HG03095 (cell line): Measurements from ENCODE around the gene RAB1B.
"Not testable (repeated sequence)": the region's sequence is repeated elsewhere in the genome, so short reads cannot be mapped to it uniquely, and the experiment has no call there.

ENCODE experiments used
- ATAC-seq: cut with Tn5 transposase; IDR thresholded peaks from one replicate; pipeline ENCODE4 v1.9.1; 2021; ENCODE audit warnings: moderate library complexity; ENCODE audit not compliant: unreplicated experiment

The RAB1B gene

DNA sequence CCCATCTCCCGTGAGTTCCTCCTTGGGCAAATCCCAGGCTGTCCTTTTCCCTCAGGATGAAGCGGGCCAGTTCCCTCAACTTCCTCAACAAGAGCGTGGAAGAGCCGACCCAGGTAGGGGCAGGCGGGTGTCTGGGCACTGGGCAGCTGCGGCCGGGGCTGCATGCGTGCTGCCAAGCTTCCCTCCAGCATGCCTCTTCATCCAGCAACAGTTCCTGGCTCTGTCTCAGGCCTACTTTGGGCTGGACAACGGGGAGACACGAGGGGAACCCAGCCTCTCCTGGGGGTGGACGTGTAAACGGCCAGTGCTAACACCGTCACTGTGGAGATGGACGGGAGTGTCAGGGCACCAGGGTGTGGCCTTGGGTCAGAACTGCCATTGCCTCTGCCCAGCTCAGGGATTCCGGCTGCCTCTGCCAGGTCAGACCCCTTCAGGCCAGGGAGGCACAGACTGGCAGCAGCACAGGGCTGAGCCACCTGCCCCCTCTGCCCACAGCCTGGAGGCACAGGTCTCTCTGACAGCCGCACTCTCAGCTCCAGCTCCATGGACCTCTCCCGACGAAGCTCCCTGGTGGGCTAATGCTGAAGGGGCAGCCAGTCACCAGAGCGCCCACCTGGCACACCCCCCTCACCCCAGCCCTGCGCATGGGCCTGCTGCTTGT, 1.9 kb upstream of the RAB1B start:
- ATAC-seq = no peak

DNA sequence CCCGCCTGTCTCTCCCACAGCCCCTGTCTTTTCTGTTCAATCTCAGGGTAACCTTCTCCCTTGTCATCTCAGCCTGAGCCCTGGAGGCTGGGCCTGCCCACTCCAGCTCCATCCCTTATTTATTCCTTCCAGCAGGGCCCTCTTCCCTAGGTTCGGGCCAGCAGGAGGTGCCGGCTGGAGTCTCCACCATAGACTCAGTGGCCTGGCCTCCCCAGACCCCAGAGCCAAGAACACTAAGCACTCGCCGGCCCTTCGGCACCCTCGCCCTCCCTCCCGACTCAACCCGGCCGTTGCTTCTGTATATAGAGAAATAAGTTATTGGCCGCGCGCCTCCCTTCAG, 1.4 kb upstream of the RAB1B start:
- no peak for ATAC-seq

DNA sequence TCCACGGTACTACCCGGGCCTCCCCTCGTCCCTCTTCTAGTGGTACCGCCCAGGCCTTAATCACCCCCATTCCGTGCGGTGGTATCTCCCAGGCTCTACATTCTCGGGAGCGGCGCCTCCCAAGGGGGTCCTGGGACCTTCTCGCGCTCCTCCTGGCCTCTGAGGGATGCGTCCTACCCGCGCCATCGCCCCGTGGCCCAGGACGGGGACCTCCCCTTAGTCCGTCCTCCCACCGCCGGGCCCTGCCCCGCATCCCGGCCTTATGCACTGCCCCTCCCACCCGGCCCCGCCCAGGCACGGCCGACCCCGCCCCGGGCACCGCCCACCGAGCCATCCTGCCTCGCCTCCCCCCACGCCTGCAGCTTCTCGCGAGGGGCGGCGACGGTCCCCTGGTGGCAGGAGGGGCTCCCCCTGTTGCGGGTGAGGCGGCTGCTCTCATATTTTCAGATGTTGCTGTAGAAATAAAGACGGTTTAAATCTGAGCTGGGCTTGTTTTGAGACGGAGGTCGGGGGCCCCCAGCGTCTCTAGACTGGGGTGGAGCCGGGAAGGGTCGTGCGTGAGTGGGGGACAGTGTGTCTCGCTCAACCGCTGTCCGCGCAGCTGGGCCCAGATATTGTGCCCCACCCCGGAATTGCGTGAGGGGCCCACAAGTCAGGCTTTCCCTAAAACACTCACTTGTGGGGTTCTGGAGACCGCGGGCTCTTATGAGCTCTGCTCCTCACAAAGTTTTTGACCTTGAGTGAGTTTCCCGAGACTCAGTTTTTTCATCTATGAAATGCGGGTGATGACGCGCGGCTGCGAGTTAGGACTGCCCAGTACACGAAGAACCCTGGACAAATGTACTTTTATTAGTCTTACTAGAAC, 828 bp upstream of the RAB1B start:
- peak; percentile 40 for ATAC-seq

DNA sequence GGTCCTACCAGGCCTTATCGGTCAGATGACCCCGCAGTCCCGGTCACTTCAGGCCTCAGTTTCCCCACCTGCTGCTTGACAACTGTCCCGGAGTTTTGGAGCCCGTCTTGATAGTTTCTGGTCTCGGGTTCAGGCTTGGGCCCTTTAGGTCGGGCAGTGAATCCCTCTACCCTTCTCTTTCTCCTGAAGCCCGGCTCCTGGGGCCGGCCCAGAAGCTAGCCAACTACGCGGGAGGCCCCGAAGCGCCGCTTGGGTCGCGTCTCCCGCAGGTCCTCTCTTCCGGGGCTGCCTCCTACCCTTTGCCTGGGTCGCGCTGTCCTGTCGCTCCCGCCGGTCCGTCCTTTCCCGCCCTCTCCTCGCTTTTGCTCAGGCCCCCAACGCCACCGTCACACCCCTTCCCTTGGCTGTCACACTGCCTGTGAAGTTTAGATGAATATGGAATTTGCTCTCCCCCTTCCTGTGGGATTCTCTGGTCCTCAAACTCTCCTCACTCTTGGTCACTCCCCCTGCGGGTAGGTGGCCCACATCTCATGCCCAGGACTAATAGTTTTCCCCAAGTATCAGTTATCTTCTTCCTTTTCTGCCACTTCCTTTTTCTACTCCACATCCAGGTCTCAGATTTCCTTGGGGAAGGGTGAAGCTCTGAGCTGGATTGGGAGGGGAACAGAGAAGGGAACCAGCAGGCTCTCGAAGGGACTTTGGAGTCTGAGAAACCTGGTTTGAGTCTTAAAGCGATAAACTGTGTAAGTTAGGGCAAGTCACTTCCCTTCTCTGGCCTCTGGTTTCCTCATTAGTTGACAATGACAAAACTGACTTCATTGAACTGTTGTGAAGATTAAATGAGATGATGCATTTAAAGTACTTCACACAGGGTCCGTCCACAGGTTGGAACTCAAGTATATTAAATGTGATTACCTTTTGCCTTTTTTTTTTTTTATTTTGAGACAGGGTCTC, 790 bp downstream of the RAB1B start:
- no peak for ATAC-seq

DNA sequence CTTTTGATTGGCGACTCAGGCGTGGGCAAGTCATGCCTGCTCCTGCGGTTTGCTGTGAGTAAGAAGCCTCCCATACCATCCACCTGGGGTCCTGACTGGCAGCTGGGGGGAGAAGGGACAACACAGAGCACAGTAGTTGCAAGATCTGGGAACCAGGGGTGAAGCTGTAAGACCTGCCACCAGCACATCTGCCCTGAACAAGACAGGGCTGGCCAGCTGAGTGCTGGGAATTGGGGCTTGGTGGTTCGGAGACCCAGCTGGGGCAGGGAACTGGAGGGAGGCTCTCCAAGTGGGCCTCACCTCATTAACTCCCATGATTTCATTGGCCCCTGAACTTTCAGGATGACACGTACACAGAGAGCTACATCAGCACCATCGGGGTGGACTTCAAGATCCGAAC, 3.4 kb downstream of the RAB1B start:
- no peak for ATAC-seq

GRCh38 chr11:66272596-66272995, 4.2 kb downstream of the RAB1B start:
- ATAC-seq = no peak

DNA sequence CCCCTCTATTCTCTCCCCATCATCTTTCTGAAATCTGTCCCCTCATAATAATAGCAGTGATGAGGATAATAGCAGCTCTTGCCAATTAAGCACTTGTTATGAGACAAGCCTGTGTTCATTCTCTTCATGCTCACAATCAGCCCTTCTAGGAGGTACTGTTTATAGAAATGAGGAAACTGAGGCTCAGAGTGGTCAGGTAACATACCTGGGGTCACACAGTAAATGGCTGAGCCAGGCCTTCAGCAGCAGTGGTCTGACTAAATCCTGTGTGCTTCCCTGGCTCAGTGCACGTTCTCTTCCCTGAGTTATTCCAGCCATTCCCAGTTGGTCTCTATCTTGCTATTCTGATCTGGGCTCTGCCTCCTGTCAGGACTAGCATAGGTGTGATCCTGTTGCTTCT, 5.8 kb downstream of the RAB1B start:
- no peak for ATAC-seq

DNA sequence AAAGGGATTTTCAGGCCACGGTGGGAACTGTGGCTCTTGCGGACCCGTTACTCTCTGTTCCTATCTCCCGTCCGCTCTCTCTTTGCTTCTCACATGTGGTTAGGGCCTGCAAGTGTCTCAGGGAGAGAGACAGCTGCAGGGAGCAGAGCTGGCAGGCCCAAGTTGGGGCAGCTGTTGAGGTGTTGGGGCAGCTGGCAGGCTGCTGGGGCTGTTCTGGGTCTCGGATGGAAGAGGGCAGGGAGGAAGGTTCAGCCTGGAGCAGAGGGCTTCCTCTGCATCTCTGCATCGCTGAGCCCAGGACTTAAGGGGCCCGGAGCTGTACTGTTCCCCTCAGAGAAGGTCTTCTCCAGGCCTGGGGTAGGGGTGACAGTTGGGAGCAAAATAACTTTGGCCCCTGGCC, 7.0 kb downstream of the RAB1B start:
- no peak for ATAC-seq

DNA sequence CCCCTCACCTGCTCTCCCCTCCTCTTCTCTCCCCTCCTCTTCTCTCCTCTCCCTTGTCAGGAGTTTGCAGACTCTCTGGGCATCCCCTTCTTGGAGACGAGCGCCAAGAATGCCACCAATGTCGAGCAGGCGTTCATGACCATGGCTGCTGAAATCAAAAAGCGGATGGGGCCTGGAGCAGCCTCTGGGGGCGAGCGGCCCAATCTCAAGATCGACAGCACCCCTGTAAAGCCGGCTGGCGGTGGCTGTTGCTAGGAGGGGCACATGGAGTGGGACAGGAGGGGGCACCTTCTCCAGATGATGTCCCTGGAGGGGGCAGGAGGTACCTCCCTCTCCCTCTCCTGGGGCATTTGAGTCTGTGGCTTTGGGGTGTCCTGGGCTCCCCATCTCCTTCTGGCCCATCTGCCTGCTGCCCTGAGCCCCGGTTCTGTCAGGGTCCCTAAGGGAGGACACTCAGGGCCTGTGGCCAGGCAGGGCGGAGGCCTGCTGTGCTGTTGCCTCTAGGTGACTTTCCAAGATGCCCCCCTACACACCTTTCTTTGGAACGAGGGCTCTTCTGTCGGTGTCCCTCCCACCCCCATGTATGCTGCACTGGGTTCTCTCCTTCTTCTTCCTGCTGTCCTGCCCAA, 7.7 kb downstream of the RAB1B start:
- ATAC-seq = no peak

DNA sequence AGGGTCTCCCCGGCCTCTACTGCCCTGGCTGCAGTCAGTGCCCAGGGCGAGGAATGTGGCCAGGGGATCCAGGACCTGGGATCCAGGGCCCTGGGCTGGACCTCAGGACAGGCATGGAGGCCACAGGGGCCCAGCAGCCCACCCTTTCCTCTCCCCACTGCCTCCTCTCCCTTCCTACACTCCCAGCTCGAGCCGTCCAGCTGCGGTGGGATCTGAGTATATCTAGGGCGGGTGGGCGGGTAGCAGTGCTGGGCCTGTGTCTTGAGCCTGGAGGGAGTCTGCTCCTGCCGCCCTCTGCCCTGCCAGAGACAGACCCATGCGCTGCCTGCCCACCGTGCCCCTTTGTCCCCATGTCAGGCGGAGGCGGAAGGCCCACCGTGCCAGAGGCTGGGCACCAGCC, 8.2 kb downstream of the RAB1B start:
- ATAC-seq = not testable (repeated sequence)

GRCh38 chr11:66277064-66277463, 8.6 kb downstream of the RAB1B start:
- ATAC-seq = not testable (repeated sequence)

DNA sequence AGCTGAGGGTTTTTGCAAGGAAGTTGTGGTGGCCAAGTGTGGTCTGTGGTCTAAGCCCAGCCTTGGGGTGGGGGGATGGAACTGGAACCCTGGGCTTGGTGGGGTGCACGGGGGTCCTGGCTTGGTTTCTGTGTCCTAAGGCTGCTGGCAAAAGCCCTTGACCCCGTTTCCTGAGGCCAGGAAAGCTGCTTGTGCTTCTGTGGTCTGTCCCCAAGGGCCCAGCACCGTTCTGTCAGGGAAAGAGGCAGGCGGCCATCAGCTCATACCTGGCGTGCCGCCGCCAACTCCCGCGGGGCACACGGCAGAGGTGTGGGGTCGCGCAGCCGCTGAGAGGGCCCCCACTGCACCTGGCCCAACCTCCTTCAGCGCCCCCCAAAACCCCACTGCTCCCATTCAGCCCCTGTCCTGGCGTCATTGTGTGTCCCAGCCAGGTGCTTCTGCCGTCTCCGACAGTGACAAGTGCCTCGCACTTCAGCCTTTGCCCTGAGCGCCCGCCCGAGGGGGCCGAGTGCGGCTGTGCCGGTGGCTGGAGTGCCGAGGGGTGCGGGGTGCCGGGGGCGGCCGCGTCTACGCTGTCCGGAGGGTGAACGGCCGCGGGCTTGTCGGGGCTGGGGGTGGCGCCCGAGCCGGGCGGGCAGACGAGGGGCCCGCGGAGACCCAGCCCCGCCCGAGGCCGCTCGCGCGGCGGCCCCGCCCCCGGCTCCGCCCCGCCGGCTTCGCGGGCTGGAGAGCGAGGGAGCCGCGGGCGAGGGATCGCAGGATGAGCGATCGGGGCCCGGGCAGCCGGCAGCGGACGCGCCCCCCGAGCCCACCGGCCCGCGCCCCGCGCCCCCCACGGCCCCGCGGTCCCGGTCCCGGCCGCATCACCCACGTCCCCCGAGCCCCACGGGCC, 9.3 kb downstream of the RAB1B start, which contains the start of gene CNIH2:
Gene CNIH2 (plus strand): TSS at position 705 of the 892 bp plus-strand sequence. CDS start 282 bp downstream, outside the sequence.
- no peak for ATAC-seq

GRCh38 chr11:66278363-66279091, 10.1 kb downstream of the RAB1B start:
- no peak for ATAC-seq

DNA sequence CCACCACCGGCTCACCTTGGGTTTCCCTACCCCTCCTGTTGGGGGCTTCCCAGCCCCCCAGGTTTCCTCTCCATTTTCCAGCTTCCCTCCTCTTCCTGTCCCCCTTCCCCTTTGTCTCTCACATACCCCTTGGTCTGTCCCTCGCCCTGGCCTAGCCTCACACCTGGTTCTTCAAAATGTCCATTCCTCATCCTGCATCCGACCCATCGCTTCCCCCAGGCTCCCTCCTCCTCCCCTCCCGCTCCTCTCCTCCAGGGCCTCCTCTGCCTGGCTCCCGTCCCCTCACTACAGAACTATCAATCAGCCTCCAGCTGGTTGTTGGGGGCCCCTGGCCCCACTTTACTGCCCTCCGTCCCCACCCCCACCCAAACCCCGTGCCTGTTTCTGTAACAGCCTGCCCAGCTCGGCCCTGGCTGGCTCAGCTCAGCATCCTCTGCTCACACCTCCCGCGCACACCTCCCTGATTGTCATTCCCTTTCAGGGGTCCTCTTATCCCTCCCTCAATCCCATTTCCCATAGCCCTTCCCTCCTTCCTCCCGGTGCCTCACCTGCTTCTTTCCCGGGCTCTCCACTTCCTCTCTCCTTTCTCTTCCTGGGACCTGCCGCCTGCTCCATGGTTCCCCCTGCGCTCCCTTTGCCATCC, 10.8 kb downstream of the RAB1B start:
- no peak for ATAC-seq

DNA sequence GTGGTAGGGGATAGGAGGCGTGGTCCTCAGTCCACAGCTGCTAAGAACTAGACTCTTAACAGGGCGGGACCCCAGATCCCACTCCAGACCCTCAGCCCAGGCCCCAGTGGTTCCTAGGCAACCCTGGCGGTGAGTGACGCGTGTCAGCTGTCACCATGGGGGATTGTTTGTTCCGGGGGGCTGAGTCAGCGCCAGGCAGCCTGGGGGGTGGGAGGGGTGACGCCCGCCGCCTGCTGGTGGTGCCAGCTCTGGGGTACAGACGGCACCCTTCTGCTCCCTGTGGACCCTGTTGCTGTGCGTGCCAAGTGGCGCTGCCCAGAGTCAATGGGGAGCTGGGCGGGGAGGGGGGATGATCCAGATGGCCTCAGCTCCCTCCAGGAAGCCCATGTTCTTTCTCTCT, 12.0 kb downstream of the RAB1B start:
- no peak for ATAC-seq

GRCh38 chr11:66281001-66281400, 12.6 kb downstream of the RAB1B start:
- ATAC-seq = no peak

DNA sequence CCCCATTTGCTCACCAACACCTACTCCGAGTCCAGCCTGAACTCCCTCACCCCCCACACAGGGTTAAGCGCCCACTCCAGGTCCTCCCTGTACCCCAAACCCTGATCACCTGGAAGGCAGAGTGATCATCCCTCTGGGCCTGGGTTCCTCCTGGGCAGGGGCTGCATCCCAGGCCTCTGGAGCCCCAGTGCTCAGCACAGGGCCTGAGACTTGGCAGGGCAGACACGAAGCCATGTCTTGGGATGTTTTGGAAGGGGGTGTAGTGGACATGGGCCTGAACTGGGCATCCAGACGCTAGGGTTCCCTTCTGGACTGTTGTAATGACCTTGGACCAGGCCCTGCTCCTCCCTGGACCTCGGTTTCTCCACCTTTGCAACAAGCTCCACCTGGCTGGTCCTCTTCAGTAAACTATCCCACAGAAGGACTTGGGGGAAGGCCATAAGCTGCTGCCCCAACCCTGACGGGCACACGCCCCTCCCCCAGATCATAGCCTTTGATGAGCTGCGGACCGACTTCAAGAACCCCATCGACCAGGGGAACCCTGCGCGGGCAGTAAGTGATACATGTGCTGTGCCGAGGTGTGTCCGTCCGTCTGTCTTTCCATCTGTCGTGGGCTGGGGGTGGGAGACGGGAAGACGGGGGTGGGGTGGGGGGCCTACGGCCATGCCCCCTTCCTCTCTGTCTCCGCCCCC, 13.5 kb downstream of the RAB1B start:
- no peak for ATAC-seq
